C4-2B (cell line): ENCODE data around the gene B4GALNT1.

Experiments
- CTCF ChIP-seq: fragments of 450-650 bp; conservative IDR thresholded peaks from 2 replicates; pipeline ENCODE4 v1.5.1; 2017; ENCODE audit warnings: mild to moderate bottlenecking
- ZFX ChIP-seq: fragments of 450-650 bp; IDR thresholded peaks from 2 replicates; pipeline ENCODE4 v1.6.1; 2017

GRCh38 chr12:57641699-57642442 lies 8.9 kb upstream of the B4GALNT1 start:
- TF ChIP-seq CTCF (no peak), ZFX (no peak)
